OCI-LY3 (cell line): Measurements from ENCODE around the gene SNRNP25.

Experiments
- H2AFZ ChIP-seq: fragments of 200-600, 300-600 bp; shearing (Covaris generic); 2 replicates; pipeline ENCODE4 v1.6.0; 2014; ENCODE audit warnings: antibody characterized with exemption, low read depth, low read length
- H3K27ac ChIP-seq: fragments of 200-600, 300-600 bp; sonication (generic); 2 replicates; pipeline ENCODE4 v1.5.1; 2014; ENCODE audit warnings: mild to moderate bottlenecking, low read length, moderate library complexity, mixed read lengths
- H3K27me3 ChIP-seq: fragments of 200-600, 300-600 bp; sonication (generic); 2 replicates; pipeline ENCODE4 v1.6.1; 2014; ENCODE audit warnings: low read depth, low read length, mixed read lengths
- H3K36me3 ChIP-seq: fragments of 200-600, 300-600 bp; sonication (generic); replicated peaks from 2 replicates; pipeline ENCODE3; 2014; ENCODE audit warnings: low read depth, low read length, mixed read lengths
- H3K4me1 ChIP-seq: fragments of 300-600, 200-600 bp; sonication (generic); 2 replicates; pipeline ENCODE4 v1.6.1; 2014; ENCODE audit warnings: low read length, mixed read lengths
- H3K4me2 ChIP-seq: fragments of 200-600, 300-600 bp; sonication (generic); 2 replicates; pipeline ENCODE4 v1.6.1; 2014; ENCODE audit warnings: low read length, mixed read lengths
- H3K4me3 ChIP-seq: fragments of 300-600, 200-600 bp; sonication (generic); 2 replicates; pipeline ENCODE4 v1.5.1; 2014; ENCODE audit warnings: antibody characterized with exemption, mild to moderate bottlenecking, low read length, moderate library complexity
- H3K79me2 ChIP-seq: fragments of 300-600, 200-600 bp; shearing (Covaris generic); 2 replicates; pipeline ENCODE4 v1.6.1; 2014; ENCODE audit warnings: mild to moderate bottlenecking, low read length, mixed read lengths
- H3K9ac ChIP-seq: fragments of 300-600, 200-600 bp; shearing (Covaris generic); 2 replicates; pipeline ENCODE4 v1.6.0; 2014; ENCODE audit warnings: mild to moderate bottlenecking, low read length, moderate library complexity
- H3K9me3 ChIP-seq: fragments of 200-600, 300-600 bp; shearing (Covaris generic); 2 replicates; pipeline ENCODE4 v1.6.1; 2014; ENCODE audit warnings: low read length, mixed read lengths; ENCODE audit not compliant: insufficient read depth
- H4K20me1 ChIP-seq: fragments of 200-600, 300-600 bp; sonication (generic); 2 replicates; pipeline ENCODE4 v1.6.1; 2016; ENCODE audit warnings: low read length, mixed read lengths; ENCODE audit not compliant: insufficient read depth
- EZH2phosphoT487 ChIP-seq: fragments of 200-600 bp; shearing (Covaris generic); IDR thresholded peaks from 2 replicates; pipeline ENCODE4 v1.6.1; 2018; ENCODE audit warnings: antibody characterized with exemption, mixed run types, low read depth
- TF ChIP-seq, protein P1 (sequence below): fragments of 200-600, 300-600 bp; sonication (generic); IDR thresholded peaks from 2 replicates; pipeline ENCODE4 v1.5.1; 2014; ENCODE audit warnings: antibody characterized with exemption, low read length, low read depth

Gene SNRNP25

DNA sequence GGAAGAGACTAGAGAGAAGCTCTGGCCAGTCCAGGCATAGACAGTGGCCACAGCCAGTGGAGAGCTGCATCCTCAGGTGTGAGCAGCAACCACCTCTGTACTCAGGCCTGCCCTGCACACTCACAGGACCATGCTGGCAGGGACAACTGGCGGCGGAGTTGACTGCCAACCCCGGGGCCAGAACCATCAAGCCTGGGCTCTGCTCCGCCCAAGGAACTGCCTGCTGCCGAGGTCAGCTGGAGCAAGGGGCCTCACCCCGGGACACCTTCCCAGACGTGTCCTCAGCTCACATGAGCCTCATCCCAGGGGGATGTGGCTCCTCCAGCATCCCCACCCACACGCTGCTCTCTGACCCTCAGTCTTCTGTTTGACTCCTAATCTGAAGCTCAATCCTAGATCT, 15.6 kb downstream of the SNRNP25 start:
- Histone ChIP-seq H3K4me2 (no peak overlapping the region), H3K9ac (no peak overlapping the region), H3K27me3 (peaks cover 29% of the 10 kb centered on the region), H3K79me2 (no peaks in the 10 kb centered on the region), H3K27ac (no peak overlapping the region), H3K4me3 (no peak overlapping the region), H3K36me3 (no peaks in the 10 kb centered on the region), H4K20me1 (no peaks in the 10 kb centered on the region), H2AFZ (no peak overlapping the region), H3K9me3 (no peaks in the 10 kb centered on the region), H3K4me1 (peaks cover 6% of the 10 kb centered on the region; the same call in 1 of the 2 replicates)
- TF ChIP-seq EZH2phosphoT487, result no peak
- TF ChIP-seq, protein P1, sequence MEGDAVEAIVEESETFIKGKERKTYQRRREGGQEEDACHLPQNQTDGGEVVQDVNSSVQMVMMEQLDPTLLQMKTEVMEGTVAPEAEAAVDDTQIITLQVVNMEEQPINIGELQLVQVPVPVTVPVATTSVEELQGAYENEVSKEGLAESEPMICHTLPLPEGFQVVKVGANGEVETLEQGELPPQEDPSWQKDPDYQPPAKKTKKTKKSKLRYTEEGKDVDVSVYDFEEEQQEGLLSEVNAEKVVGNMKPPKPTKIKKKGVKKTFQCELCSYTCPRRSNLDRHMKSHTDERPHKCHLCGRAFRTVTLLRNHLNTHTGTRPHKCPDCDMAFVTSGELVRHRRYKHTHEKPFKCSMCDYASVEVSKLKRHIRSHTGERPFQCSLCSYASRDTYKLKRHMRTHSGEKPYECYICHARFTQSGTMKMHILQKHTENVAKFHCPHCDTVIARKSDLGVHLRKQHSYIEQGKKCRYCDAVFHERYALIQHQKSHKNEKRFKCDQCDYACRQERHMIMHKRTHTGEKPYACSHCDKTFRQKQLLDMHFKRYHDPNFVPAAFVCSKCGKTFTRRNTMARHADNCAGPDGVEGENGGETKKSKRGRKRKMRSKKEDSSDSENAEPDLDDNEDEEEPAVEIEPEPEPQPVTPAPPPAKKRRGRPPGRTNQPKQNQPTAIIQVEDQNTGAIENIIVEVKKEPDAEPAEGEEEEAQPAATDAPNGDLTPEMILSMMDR, result no peak

DNA sequence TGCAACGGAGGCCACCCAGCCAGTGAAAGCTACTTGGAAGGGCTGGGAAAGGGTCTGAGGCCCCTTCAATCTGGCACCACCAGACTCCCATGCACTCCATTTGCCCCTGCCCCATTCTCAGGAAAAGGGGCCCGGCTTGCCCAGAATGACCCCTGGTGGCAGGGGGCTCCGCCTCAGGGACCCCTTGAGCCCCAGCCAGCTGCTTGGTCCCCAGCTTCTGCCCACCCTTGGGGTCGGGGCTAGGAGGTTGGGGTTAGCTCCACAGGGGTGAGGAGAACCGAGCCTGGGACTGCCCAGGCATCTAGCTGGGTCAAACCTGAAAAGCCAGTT, 17.5 kb downstream of the SNRNP25 start:
- TF ChIP-seq, protein P1, result no peak
- TF ChIP-seq EZH2phosphoT487, result no peak
- peaks cover 29% of the 10 kb centered on the region for H3K27me3 ChIP-seq
- H3K4me2 ChIP-seq, result no peak overlapping the region
- no peaks in the 10 kb centered on the region for H3K79me2 ChIP-seq
- no peak overlapping the region for H2AFZ ChIP-seq
- H3K9ac ChIP-seq, result no peak overlapping the region
- H3K4me1 ChIP-seq, result peaks cover 8% of the 10 kb centered on the region
- no peak overlapping the region for H3K4me3 ChIP-seq
- H3K36me3 ChIP-seq, result no peaks in the 10 kb centered on the region
- no peaks in the 10 kb centered on the region for H3K9me3 ChIP-seq
- H4K20me1 ChIP-seq, result no peaks in the 10 kb centered on the region
- H3K27ac ChIP-seq, result no peak overlapping the region

DNA sequence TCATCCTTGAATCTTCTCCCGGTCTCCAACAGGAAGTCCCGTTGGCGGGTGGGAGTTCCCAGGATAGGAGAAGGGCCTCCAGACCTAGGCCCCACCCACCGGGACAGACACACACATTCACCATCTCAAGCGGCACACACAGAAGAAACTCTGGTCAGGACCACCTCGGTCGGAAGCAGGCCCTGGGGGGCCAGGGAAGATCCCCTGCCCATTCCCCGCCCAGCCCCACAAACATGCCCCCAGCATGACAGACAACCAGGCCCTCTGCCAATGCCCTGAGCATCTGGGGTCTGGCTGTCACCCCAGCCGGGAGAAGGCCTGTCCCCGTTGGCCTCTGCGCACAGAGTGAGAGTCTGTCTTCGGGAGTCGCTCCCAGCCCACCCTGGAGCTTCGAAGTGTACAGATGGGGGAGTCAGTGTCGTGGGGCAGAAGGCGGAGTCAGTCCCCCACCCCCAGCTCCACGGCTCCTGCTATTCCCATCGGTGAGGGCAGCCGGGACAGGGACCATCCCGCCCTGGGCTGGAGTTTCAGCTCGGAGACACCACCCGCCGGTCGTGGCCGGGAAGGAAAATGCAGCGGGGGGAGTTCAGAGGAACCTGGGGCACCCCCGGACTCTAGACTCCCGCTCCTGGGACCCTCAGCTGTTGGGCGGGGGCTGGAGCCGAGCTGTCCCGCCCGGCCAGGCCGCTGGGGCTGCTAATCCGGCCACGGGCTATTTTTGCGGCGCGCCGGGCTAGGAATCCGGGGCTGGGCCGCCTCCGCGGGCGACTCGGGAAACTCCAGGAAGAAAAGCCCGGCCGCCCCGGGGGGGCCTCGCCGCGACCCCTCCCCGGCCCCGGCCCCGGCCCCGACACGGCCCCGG, 18.1 kb downstream of the SNRNP25 start:
- Histone ChIP-seq H3K9me3 (no peaks in the 10 kb centered on the region), H3K27ac (no peak overlapping the region), H3K4me2 (peak overlapping the region; percentile 38), H3K4me1 (peaks cover 14% of the 10 kb centered on the region), H4K20me1 (no peaks in the 10 kb centered on the region), H3K27me3 (peaks cover 29% of the 10 kb centered on the region), H2AFZ (no peak overlapping the region), H3K36me3 (no peaks in the 10 kb centered on the region), H3K4me3 (peak overlapping the region; percentile 45), H3K79me2 (no peaks in the 10 kb centered on the region), H3K9ac (no peak overlapping the region)
- TF ChIP-seq, protein P1, result no peak
- no peak for TF ChIP-seq EZH2phosphoT487

DNA sequence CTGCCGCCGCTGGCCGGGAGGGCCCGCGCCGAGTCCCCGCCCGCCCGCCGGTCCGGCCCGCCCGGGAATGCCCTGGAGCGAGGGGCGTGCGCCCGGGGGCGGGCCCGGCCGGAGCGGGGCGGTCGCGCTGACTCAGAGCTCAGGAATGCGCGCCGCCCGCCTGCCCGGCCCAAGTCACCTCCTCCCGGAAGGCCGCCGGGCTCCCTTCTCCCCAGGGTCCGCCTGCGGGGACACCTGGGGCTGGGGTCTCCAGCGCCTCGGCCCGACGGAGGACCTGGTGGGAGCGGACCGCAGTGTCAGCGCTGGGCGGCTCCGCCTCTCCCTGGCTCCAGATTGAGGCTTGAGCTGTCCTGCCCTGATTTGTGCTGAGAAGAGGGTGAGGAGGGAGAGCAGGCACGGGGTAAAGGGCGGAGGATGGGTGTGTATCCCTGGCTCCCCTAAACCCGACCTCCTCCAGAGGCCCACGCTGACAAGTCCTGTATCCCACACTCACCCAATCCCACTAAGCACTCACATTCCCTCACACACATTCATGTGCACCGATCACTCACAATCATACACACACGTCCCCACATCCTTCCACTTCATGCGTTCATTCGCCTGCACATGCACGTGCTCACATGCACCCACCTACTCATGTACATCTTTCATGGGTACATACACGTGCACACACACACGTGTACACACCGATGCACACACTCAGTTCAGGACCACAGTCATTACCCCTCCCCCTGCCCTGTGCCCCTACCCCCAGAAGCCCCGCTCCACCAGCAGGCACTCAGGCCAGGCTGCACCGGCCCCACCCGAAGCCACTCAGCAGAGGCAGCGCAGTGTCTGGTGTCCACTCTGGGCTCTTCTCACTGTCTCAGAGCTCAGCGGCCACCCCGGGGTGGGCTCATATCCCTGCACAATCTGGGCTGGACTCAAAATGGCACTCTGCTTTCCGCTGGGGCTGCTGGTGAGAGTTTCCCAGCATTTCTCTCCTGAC, 19.2 kb downstream of the SNRNP25 start, which contains the start of gene RHBDF1:
TSS of gene RHBDF1 (minus strand) at position 71 of the 988 bp plus-strand sequence. CDS start 7,616 bp downstream, outside the sequence.
- Histone ChIP-seq H4K20me1 (no peaks in the 10 kb centered on the region), H3K79me2 (0 out of 2 replicates have a peak, but pooled peaks cover 3% of the 10 kb centered on the region), H2AFZ (no peak within 1 kb of the TSS), H3K4me1 (peaks cover 19% of the 10 kb centered on the region), H3K9me3 (no peaks in the 10 kb centered on the region), H3K4me3 (peak within 1 kb of the TSS; percentile 69), H3K36me3 (no peaks in the 10 kb centered on the region), H3K9ac (peak within 1 kb of the TSS; percentile 49), H3K4me2 (peak within 1 kb of the TSS; percentile 75), H3K27ac (no peak within 1 kb of the TSS), H3K27me3 (peaks cover 25% of the 10 kb centered on the region)
- TF ChIP-seq, protein P1, result no peak
- TF ChIP-seq EZH2phosphoT487, result no peak
